Measurements from ENCODE around the gene APOL5. TPM values are rescaled to one million over a fixed set of nuclear protein-coding genes. Genes with fewer than 3 reads are reported as not detected.
A peak's percentile ranks its signal among the peaks of the same experiment; 100 is the strongest.

The APOL5 gene
- polyA plus RNA-seq, 1 donor (not counting 4 experiments of a cell fraction or from before 2014, with no cell fraction given): not detected

GRCh38 chr22:35775339-35775738 lies 57.7 kb downstream of the APOL5 start:
- TF ChIP-seq CTCF (optimal IDR thresholded peaks at IDR 0.05 in 1 of 3, IDR thresholded peaks at IDR 0.05 in 1 of 3, conservative IDR thresholded peaks at IDR 0.05 in 1 of 3; ENCODE audit: extremely low read depth in 1 of 3, insufficient read depth in 2 of 3, low read length in 3 of 3) (no peak), EZH2 (IDR thresholded peaks at IDR 0.05; ENCODE audit: low read length) (no peak)
- no peaks in the 10 kb centered on the region for H4K20me1 ChIP-seq (ENCODE audit: control insufficient read depth, extremely low read depth, insufficient read depth, low read length)
- H2AFZ ChIP-seq (ENCODE audit: control insufficient read depth, low read length): no peak overlapping the region
- H3K9me1 ChIP-seq (ENCODE audit: control insufficient read depth, extremely low read depth, insufficient read depth, low read length): no peaks in the 10 kb centered on the region
- peaks cover 0 to 5% of the 10 kb centered on the region in 2 experiments for H3K36me3 ChIP-seq (ENCODE audit: control insufficient read depth in 2 of 2, extremely low read depth in 1 of 2, insufficient read depth in 2 of 2, low read length in 2 of 2)
- H3K4me2 ChIP-seq (ENCODE audit: control insufficient read depth, extremely low read depth, insufficient read depth, low read depth, low read length): no peak overlapping the region
- H3K27ac ChIP-seq (ENCODE audit: control insufficient read depth, insufficient read depth, low read length): no peak overlapping the region
- DNase-seq (ENCODE audit: low read depth, low spot score): no peak
- no peaks in the 10 kb centered on the region for H3K9me3 ChIP-seq (ENCODE audit: control insufficient read depth, low read depth, low read length)
- H3K79me2 ChIP-seq (ENCODE audit: control insufficient read depth, insufficient read depth, low read length): peaks cover 20% of the 10 kb centered on the region
- H3K27me3 ChIP-seq (ENCODE audit: control insufficient read depth, extremely low read depth, insufficient read depth, low read length): no peaks in the 10 kb centered on the region
- FAIRE-seq: no peak
- H3K4me1 ChIP-seq (ENCODE audit: control insufficient read depth, extremely low read depth, insufficient read depth, low read length): peaks cover 14% of the 10 kb centered on the region
- H3K9ac ChIP-seq (ENCODE audit: control insufficient read depth, extremely low read depth, insufficient read depth, low read length): no peak overlapping the region
- dilution Hi-C loops (cut with MboI; ENCODE audit: extremely low pct_ligation_motif_present, low sequenced_read_pairs): no loop called here
- H3K4me3 ChIP-seq (ENCODE audit: control insufficient read depth in 2 of 3, extremely low read depth in 1 of 3, insufficient read depth in 2 of 3, low read depth in 1 of 3, low read length in 3 of 3): no peak overlapping the region

GRCh38 chr22:35777335-35777975 lies 59.8 kb downstream of the APOL5 start:
- Histone ChIP-seq H2AFZ (ENCODE audit: control insufficient read depth, low read length) (no peak overlapping the region), H3K27me3 (ENCODE audit: control insufficient read depth, extremely low read depth, insufficient read depth, low read length) (no peaks in the 10 kb centered on the region), H4K20me1 (ENCODE audit: control insufficient read depth, extremely low read depth, insufficient read depth, low read length) (no peaks in the 10 kb centered on the region), H3K4me1 (ENCODE audit: control insufficient read depth, extremely low read depth, insufficient read depth, low read length) (peaks cover 14% of the 10 kb centered on the region), H3K36me3 (ENCODE audit: control insufficient read depth in 2 of 2, extremely low read depth in 1 of 2, insufficient read depth in 2 of 2, low read length in 2 of 2) (peaks cover 0 to 8% of the 10 kb centered on the region in 2 experiments), H3K9me3 (ENCODE audit: control insufficient read depth, low read depth, low read length) (no peaks in the 10 kb centered on the region), H3K9me1 (ENCODE audit: control insufficient read depth, extremely low read depth, insufficient read depth, low read length) (no peaks in the 10 kb centered on the region), H3K4me3 (ENCODE audit: control insufficient read depth in 2 of 3, extremely low read depth in 1 of 3, insufficient read depth in 2 of 3, low read depth in 1 of 3, low read length in 3 of 3) (no peak overlapping the region), H3K27ac (ENCODE audit: control insufficient read depth, insufficient read depth, low read length) (peak overlapping the region; percentile 27), H3K4me2 (ENCODE audit: control insufficient read depth, extremely low read depth, insufficient read depth, low read depth, low read length) (peak overlapping the region; percentile 12), H3K79me2 (ENCODE audit: control insufficient read depth, insufficient read depth, low read length) (peaks cover 31% of the 10 kb centered on the region), H3K9ac (ENCODE audit: control insufficient read depth, extremely low read depth, insufficient read depth, low read length) (no peak overlapping the region)
- DNase-seq (ENCODE audit: low read depth, low spot score) (peak; percentile 13), FAIRE-seq (peak; percentile 87)
- dilution Hi-C loops (cut with MboI; ENCODE audit: extremely low pct_ligation_motif_present, low sequenced_read_pairs): no loop called here
- TF ChIP-seq EZH2 (IDR thresholded peaks at IDR 0.05; ENCODE audit: low read length): no peak
- no peak for TF ChIP-seq CTCF (optimal IDR thresholded peaks at IDR 0.05 in 1 of 3, IDR thresholded peaks at IDR 0.05 in 1 of 3, conservative IDR thresholded peaks at IDR 0.05 in 1 of 3; ENCODE audit: extremely low read depth in 1 of 3, insufficient read depth in 2 of 3, low read length in 3 of 3)

Other genes with a start within 250 kb of the APOL5 start
- gene RASD2, start 177.0 kb upstream of the APOL5 start, polyA plus RNA-seq: 0.01 to 0.03 TPM in 2 of 3 replicates, not detected in the other
- not detected in 3 replicates for gene MB, start 100.5 kb upstream of the APOL5 start, polyA plus RNA-seq
- 2.6 to 4.3 TPM (median 4.2 TPM) in 3 replicates for gene APOL6, start 69.4 kb upstream of the APOL5 start, polyA plus RNA-seq

All from keratinocyte (primary cell).